K562 (cell line): ENCODE results near the gene SOX8. TPM values are rescaled to one million over a fixed set of nuclear protein-coding genes. Genes with fewer than 3 reads are reported as not detected.

Source experiments
- BCOR ChIP-seq: fragments of 450-650 bp; IDR thresholded peaks from 2 replicates; pipeline ENCODE4 v1.6.1; 2016
- ELF2 ChIP-seq: fragments of 250-450 bp; sonication (Bioruptor Pico); IDR thresholded peaks from 2 replicates; pipeline ENCODE4 v1.5.0; 2021; ENCODE audit warnings: mild to moderate bottlenecking
- ZNF134 ChIP-seq: fragments of 250-450 bp; sonication (Bioruptor Pico); conservative IDR thresholded peaks from 2 replicates; pipeline ENCODE4 v1.4.0; 2020
- ZNF354B ChIP-seq: fragments of 250-450 bp; sonication (Bioruptor Pico); IDR thresholded peaks from 2 replicates; pipeline ENCODE4 v1.4.0; 2020
- polyA plus RNA-seq, 8 experiments: library from polyadenylated mRNA; depleted of rRNA in 4 of 8; stranded (reverse) in 5 of 8; unstranded in 3 of 8; fragments of >200 nt; fragmentation: Nextera tagmentation in 2 of 8; fragmentation: Illumina TruSeq in 1 of 8; extraction: Ambion mirVana in 2 of 8; extraction: Trizol in 1 of 8; gene quantifications; 2 replicates each; pipeline versions ENCODE4 v1.2.1 to v1.2.3, GENCODE V29; 2011 to 2014; ENCODE audit warnings: inconsistent platforms in 1 of 8, missing spikeins in 1 of 8
- total RNA-seq, 7 experiments: library from RNA; depleted of rRNA in 6 of 7; stranded (reverse); fragments of >200 nt in 6 of 7; fragmentation: Illumina TruSeq in 2 of 7; extraction: Trizol in 2 of 7; gene quantifications; 2 replicates each; pipeline versions ENCODE4 v1.2.1 to v1.2.3, GENCODE V29; 2011 to 2021; ENCODE audit warnings: low replicate concordance in 1 of 7
- TF ChIP-seq, protein P1 (sequence below), 2 experiments: fragments of 450-650 bp; IDR thresholded peaks; 2 replicates each; pipeline ENCODE4 v1.6.1; 2016; ENCODE audit warnings: mild to moderate bottlenecking in 2 of 2, borderline replicate concordance in 1 of 2, low read depth in 1 of 2, moderate library complexity in 1 of 2
- TF ChIP-seq, protein P2 (sequence below): fragments of 450-650 bp; formaldehyde crosslinking; IDR thresholded peaks from 2 replicates; pipeline ENCODE4 v1.4.0; 2020; ENCODE audit warnings: mild to moderate bottlenecking, moderate library complexity
- TF ChIP-seq, protein P3 (sequence below), 2 experiments: fragments of 200-800 bp in 1 of 2; sonication (Bioruptor generic) in 1 of 2; sonication (generic) in 1 of 2; formaldehyde crosslinking in 1 of 2; IDR thresholded peaks in 1 of 2; conservative IDR thresholded peaks in 1 of 2; 2 replicates each; pipeline versions ENCODE4 v1.5.0 to v1.6.1; 2016 to 2020; ENCODE audit warnings: missing compliant biosample characterization in 1 of 2, missing genetic modification characterization in 1 of 2, missing genetic modification reagents in 1 of 2

The SOX8 gene
- total and polyA plus RNA-seq, 9 of the 15 experiments (the other 6 are each of a cell fraction or from before 2014, with no cell fraction given) = 0.07 to 0.15 (median 0.15) TPM; not detected in 6

DNA sequence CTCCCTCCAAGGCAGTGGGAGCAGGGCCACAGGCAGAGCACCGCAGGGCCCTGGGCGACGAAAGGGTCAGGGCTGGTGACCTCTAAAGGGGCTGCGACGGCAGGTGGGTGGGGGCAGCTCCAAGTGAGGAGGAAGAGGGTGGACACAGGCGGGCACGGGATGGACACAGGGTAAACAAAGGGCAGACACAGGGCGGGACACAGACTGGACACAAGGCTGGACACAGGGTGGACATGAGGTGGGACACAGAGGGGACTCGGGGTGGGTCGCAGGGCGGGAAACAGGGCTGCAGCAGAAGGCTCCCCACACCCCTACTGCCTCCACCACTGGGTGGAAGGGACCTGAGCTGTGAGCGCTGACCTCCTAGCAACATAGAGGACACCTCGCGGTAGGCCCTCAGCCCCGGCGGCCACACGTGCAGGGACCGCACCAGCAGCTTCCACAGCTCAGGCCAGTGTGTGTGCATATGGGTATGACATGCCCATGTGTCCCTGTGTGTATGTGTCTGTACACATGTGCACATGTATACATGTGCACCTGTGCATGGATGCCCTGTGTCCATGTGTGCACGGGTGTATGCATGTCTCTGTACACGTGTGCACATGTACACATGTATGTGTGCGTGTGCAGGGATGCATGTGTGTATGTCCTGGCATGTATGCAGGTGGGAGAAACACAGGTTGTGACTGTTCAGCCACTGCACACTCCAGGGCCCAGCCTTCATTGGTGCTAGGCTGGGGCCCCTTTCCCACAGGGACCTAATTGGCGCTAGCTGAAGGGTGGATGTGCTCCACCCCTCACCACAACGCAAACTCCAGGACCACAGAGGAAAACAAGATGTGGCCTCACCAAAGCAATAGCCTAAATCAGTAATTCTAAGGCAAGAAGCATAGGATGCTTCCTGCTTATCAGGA is 18.4 kb upstream of the SOX8 start (continued):
- TF ChIP-seq, protein P1, sequence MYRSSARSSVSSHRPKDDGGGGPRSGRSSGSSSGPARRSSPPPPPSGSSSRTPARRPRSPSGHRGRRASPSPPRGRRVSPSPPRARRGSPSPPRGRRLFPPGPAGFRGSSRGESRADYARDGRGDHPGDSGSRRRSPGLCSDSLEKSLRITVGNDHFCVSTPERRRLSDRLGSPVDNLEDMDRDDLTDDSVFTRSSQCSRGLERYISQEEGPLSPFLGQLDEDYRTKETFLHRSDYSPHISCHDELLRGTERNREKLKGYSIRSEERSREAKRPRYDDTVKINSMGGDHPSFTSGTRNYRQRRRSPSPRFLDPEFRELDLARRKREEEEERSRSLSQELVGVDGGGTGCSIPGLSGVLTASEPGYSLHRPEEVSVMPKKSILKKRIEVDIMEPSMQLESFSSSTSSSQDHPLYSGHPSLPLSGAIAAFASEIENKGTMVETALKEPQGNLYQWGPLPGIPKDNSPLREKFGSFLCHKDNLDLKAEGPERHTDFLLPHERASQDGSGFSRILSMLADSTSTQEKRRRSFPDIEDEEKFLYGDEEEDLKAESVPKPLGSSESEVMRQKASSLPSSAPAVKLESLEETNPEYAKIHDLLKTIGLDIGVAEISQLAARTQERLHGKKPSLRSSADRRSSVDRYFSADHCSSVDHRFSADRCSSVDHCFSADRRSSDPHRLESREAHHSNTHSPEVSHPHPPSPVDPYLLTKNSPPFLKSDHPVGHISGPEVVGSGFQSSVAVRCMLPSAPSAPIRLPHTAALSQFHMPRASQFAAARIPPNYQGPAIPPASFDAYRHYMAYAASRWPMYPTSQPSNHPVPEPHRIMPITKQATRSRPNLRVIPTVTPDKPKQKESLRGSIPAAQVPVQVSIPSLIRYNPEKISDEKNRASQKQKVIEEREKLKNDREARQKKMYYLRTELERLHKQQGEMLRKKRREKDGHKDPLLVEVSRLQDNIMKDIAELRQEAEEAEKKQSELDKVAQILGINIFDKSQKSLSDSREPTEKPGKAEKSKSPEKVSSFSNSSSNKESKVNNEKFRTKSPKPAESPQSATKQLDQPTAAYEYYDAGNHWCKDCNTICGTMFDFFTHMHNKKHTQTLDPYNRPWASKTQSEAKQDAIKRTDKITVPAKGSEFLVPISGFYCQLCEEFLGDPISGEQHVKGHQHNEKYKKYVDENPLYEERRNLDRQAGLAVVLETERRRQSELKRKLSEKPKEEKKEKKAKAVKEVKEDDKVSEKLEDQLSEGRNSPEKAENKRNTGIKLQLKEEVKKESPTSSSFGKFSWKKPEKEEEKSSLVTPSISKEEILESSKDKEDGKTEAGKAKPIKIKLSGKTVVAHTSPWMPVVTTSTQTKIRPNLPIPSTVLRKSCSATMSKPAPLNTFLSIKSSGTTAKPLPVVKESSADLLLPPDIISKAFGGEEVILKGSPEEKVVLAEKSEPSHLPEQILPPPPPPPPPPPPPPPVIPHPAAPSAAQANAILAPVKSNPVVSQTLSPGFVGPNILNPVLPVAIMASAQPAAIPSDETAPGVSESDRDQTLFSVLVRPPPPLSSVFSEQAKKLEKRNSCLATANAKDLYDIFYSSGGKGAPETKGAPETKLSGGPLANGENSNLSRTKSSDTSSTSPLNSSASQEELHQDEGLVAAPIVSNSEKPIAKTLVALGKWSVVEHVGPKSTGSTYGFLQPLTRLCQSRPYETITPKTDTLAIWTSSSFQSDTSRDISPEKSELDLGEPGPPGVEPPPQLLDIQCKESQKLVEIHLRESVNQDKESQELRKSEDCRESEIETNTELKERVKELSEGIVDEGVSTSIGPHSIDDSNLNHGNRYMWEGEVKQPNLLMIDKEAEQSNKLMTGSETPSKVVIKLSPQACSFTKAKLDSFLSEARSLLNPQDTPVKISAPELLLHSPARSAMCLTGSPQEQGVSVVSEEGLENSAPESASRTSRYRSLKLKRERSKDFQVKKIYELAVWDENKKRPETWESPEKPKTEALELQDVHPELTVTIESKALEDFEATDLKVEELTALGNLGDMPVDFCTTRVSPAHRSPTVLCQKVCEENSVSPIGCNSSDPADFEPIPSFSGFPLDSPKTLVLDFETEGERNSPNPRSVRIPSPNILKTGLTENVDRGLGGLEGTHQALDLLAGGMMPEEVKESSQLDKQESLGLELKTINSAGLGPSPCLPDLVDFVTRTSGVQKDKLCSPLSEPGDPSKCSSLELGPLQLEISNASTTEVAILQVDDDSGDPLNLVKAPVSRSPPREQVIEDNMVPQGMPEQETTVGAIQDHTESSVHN (IDR thresholded peaks at IDR 0.05; ENCODE audit: borderline replicate concordance in 1 of 2, low read depth in 1 of 2) = no peak
- no peak for TF ChIP-seq ELF2
- TF ChIP-seq, protein P2, sequence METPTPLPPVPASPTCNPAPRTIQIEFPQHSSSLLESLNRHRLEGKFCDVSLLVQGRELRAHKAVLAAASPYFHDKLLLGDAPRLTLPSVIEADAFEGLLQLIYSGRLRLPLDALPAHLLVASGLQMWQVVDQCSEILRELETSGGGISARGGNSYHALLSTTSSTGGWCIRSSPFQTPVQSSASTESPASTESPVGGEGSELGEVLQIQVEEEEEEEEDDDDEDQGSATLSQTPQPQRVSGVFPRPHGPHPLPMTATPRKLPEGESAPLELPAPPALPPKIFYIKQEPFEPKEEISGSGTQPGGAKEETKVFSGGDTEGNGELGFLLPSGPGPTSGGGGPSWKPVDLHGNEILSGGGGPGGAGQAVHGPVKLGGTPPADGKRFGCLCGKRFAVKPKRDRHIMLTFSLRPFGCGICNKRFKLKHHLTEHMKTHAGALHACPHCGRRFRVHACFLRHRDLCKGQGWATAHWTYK (CRISPR knock-in tag) = no peak
- no peak for TF ChIP-seq ZNF354B (CRISPR knock-in tag)
- no peak for TF ChIP-seq ZNF134 (CRISPR knock-in tag)
- TF ChIP-seq, protein P3, sequence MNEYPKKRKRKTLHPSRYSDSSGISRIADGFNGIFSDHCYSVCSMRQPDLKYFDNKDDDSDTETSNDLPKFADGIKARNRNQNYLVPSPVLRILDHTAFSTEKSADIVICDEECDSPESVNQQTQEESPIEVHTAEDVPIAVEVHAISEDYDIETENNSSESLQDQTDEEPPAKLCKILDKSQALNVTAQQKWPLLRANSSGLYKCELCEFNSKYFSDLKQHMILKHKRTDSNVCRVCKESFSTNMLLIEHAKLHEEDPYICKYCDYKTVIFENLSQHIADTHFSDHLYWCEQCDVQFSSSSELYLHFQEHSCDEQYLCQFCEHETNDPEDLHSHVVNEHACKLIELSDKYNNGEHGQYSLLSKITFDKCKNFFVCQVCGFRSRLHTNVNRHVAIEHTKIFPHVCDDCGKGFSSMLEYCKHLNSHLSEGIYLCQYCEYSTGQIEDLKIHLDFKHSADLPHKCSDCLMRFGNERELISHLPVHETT (CRISPR knock-in tag; conservative IDR thresholded peaks at IDR 0.05 in 1 of 2, IDR thresholded peaks at IDR 0.05 in 1 of 2) = no peak
- no peak for TF ChIP-seq BCOR
